Activated T-cell treated with anti-CD3 and anti-CD28 coated beads, Interleukin-2, amount 50 U/mL, for 24 hours (primary cell): ENCODE results near the gene RPS4Y2.

Experiments
- DNase-seq: peaks from one replicate; pipeline ENCODE4 v3.0.0-alpha.2; 2020
- H3K27ac Mint-ChIP-seq: 2 replicates; pipeline ENCODE4 v1.8.0; 2020; ENCODE audit warnings: mild to moderate bottlenecking, mixed read lengths
- H3K27me3 Mint-ChIP-seq: 2 replicates; pipeline ENCODE4 v1.8.0; 2020; ENCODE audit warnings: mixed read lengths
- H3K36me3 Mint-ChIP-seq: 2 replicates; pipeline ENCODE4 v1.8.0; 2020; ENCODE audit warnings: low read depth, mixed read lengths
- H3K4me1 Mint-ChIP-seq: 2 replicates; pipeline ENCODE4 v1.8.0; 2020; ENCODE audit warnings: low read depth, mixed read lengths
- H3K4me3 Mint-ChIP-seq: 2 replicates; pipeline ENCODE4 v1.8.0; 2020; ENCODE audit warnings: mild to moderate bottlenecking, moderate library complexity, mixed read lengths
- H3K9me3 Mint-ChIP-seq: 2 replicates; pipeline ENCODE4 v1.8.0; 2020; ENCODE audit warnings: mixed read lengths

Gene RPS4Y2

DNA sequence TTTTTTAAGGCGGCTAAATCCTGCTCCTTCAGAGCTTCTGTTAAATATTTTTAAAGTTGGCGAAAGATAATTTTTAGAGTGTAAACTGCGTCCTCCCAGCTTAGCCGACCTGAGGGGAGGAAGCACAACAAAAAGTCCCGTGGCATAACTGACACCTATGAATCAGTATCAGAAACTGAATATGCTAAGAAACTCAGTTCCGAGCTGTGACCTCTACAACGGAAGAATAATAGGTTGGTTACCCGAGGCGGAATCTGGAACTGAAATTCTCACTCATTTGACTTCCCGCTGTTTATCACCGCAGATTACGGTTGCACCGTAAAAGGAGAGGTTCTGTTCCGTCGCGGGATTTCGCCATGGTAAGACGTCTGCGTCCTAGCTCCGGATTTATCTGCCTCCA lies at the start of gene RPS4Y2:
TSS of gene RPS4Y2 (plus strand) at position 301 of the 400 bp plus-strand sequence. CDS start at position 357, 56 bp downstream.
- Mint-ChIP-seq H3K27me3 (no peaks in the 10 kb centered on the region), H3K27ac (no peak within 1 kb of the TSS), H3K4me1 (no peaks in the 10 kb centered on the region), H3K4me3 (no peak within 1 kb of the TSS), H3K36me3 (no peaks in the 10 kb centered on the region), H3K9me3 (no peaks in the 10 kb centered on the region)
- DNase-seq, result no peak

DNA sequence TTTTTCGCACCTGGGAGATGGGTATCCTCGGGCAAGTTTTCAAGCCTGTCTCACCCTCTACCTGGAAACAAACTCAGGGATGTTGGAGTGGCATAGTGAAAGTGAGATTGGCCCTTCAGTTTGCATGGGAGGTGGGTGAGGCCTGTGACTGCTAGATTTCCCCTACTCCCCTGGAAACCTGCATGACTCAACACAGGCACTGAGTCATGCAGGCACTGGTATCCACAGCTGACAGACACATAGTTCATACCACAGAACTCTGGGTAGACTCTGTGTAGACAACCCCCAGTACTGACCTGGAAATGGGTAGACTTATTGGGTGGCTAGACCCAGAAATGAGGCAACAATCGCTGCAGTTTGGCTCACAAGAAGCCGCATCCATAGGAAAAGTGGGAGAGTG lies 41.5 kb upstream of the RPS4Y2 start:
- no peaks in the 10 kb centered on the region for H3K9me3 Mint-ChIP-seq
- H3K27ac Mint-ChIP-seq, result no peak overlapping the region
- no peak overlapping the region for H3K4me3 Mint-ChIP-seq
- H3K27me3 Mint-ChIP-seq, result no peaks in the 10 kb centered on the region
- H3K36me3 Mint-ChIP-seq, result no peaks in the 10 kb centered on the region
- DNase-seq, result no peak
- H3K4me1 Mint-ChIP-seq, result no peaks in the 10 kb centered on the region

DNA sequence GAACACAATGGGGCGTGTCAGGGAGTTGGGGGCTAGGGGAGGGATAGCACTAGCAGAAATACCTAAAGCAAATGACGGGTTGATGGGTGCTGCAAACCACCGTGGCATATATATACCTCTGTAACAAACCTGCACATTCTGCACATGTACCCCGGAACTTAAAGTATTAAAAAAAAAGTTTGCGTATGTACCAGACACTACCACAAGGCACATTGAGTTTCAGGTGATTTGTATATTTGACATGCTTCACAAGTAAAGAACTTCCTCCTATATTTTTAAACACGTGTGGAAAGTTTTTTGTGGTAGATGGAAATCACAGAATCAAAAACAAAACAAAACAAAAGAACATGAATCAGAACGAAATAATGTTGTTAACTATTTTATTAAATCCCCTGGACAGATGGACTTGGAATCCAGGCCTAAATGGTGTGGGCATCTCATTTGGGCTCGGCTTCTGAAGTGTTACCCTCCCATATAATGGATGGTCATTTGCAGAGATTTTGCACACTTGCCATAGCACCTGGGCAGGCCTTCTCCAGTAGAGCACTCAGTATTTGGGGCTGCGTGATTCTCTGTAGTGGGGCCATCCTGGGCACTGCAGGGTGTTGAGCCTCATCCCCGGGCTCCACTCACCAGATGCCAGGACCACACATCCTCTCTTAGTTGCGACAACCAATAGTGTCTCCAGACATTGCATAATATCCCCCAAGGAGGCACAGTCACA lies 29.6 kb upstream of the RPS4Y2 start:
- Mint-ChIP-seq H3K9me3 (no peaks in the 10 kb centered on the region), H3K27ac (no peak overlapping the region), H3K36me3 (no peaks in the 10 kb centered on the region), H3K27me3 (no peaks in the 10 kb centered on the region), H3K4me1 (no peaks in the 10 kb centered on the region), H3K4me3 (no peak overlapping the region)
- no peak for DNase-seq

DNA sequence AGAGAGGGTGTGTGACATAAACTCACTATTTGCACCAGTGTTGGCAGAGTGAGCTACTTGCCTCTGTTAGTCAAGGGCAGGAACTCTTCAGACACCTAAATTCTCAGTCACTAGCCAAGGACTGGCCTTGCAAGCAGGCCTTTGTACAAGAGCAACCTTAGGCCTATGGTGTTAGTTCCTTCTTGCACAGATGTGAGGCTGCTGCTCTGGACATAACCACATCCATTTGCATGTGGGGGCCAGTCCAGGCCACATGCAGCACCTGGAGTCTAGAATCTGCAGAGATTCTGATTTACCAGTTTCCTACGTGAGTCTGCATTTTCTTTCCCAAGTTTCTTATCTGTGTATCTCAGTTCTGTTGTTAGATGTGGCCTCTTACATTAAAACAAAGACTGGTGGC lies 20.7 kb upstream of the RPS4Y2 start:
- no peaks in the 10 kb centered on the region for H3K27me3 Mint-ChIP-seq
- H3K36me3 Mint-ChIP-seq, result no peaks in the 10 kb centered on the region
- H3K27ac Mint-ChIP-seq, result no peak overlapping the region
- no peak overlapping the region for H3K4me3 Mint-ChIP-seq
- DNase-seq, result no peak
- no peaks in the 10 kb centered on the region for H3K4me1 Mint-ChIP-seq
- no peaks in the 10 kb centered on the region for H3K9me3 Mint-ChIP-seq

DNA sequence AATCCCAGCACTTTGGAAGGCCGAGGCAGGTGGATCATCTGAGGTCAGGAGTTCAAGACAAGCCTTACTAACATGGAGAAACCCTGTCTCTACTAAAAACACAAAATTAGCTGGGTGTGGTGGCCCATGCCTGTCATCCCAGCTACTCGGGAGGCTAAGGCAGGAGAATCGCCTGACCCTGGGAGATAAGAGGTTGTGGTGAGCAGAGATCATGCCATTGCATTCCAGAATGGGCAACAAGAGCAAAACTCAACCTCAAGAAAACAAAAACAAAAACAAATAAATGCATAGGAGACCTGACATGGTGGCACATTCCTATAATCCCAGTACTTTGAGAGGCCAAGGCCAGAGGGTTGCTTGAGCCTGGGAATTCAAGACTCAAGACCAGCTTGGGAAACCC lies 16.1 kb upstream of the RPS4Y2 start:
- H3K27ac Mint-ChIP-seq, result no peak overlapping the region

DNA sequence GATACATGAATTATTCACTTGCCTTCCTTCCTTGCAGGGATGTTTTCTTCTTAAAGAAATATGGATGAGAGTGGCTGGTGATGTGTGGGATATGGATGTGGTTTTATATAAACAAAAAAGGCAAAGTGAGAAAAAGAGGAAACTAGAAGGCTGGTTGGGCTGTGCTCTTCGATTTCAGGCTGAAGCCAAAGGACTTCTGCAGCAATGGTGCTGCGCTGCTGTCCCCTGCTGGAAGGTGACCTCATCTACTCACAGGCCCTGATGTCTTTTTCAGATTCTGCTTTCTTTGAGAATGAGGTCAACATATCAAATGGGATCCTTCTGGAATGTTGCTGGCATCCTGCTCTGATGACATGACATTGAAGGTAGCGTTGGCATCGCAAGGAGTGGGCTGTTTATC lies 15.3 kb upstream of the RPS4Y2 start:
- no peak for DNase-seq
- Mint-ChIP-seq H3K27me3 (no peaks in the 10 kb centered on the region), H3K36me3 (no peaks in the 10 kb centered on the region), H3K4me1 (no peaks in the 10 kb centered on the region), H3K4me3 (no peak overlapping the region), H3K27ac (no peak overlapping the region), H3K9me3 (no peaks in the 10 kb centered on the region)

More for the DNA sequence above, 16.1 kb upstream of the RPS4Y2 start:
- Mint-ChIP-seq H3K27me3 (no peaks in the 10 kb centered on the region), H3K9me3 (no peaks in the 10 kb centered on the region), H3K4me1 (no peaks in the 10 kb centered on the region), H3K36me3 (no peaks in the 10 kb centered on the region), H3K4me3 (no peak overlapping the region)
- DNase-seq, result no peak

DNA sequence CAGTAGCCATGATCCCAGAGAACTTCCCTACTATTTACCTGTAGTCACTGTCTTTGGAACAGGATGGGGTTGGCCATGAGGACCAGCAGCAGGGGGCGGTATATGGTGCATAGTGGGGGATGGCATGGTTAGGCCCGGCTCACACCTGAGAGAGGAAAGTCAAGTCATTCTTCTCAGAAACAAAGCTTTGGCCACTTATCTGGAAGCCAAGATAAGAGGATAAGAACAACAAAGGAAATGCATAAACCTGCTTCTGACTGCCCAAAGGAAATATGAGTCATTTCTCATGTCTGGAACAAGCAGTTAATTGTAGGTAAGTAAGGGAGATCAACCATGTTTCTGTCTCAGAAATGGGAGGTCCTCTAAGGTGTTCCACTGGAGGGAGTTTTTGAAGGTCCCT lies 10.8 kb upstream of the RPS4Y2 start:
- DNase-seq, result no peak
- Mint-ChIP-seq H3K27ac (no peak overlapping the region), H3K27me3 (no peaks in the 10 kb centered on the region), H3K9me3 (no peaks in the 10 kb centered on the region), H3K4me1 (no peaks in the 10 kb centered on the region), H3K4me3 (no peak overlapping the region), H3K36me3 (no peaks in the 10 kb centered on the region)

DNA sequence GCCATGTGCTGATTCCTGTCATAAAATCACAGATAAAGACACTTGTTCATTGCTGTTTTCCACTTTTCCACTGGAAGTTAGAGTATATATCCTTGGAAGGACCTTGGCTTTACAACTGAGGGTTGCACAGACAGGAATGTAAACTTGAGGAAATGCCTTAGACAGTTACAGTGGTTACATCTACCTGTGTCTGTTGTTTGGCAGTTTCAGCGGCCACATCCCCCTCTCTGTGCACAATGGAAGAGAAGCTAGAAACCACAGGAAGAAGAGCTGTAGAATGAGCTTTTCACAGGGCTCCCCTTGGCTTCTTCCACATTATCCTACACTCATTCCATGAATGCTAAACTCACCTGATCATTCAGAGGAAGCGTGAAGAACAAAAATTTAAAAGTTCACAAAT lies 9.0 kb upstream of the RPS4Y2 start:
- Mint-ChIP-seq H3K9me3 (no peaks in the 10 kb centered on the region), H3K36me3 (no peaks in the 10 kb centered on the region), H3K27me3 (no peaks in the 10 kb centered on the region), H3K4me1 (no peaks in the 10 kb centered on the region), H3K4me3 (no peak overlapping the region), H3K27ac (no peak overlapping the region)
- DNase-seq, result no peak

DNA sequence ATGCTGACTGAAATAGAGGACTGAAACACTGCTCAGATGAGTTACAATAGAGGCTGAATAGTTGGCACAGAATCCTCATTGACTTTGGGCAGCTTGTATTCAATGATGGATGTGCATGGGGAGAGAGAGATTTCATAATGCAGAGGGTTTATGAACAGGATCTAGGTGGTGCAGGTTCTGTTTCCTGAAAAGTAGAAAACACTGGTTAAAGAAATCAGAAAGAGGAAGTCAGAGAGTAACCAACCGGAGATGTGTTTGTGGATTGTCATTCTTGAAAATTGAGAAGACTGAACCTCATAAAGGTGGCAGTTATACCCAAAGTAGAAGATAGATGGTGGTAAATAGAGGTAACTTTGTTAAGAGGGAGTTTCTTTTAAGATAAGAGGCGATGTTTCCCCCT lies 8.0 kb downstream of the RPS4Y2 start:
- H3K4me1 Mint-ChIP-seq, result no peaks in the 10 kb centered on the region
- no peak for DNase-seq

DNA sequence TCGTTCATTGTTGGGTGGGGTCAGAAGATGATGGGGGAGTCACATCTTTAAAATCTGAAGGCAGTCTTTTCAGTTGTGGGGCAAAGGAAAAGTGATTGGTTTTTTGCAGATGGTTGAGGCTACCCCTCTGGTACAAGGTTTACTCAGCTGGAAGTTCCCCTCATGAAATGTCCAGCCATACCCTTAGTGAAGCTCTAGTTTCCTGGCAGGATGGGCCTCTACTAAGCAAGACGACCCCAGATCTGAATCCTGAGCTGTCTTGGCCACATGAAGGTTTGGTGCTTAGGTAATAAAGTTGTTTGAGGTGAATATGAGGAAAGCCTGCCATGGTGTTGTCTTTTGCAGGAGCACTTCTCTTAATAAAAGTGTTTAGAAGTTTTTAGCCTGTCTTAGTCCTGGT lies 9.2 kb downstream of the RPS4Y2 start:
- Mint-ChIP-seq H3K4me3 (no peak overlapping the region), H3K9me3 (no peaks in the 10 kb centered on the region), H3K27ac (no peak overlapping the region), H3K27me3 (no peaks in the 10 kb centered on the region), H3K4me1 (no peaks in the 10 kb centered on the region), H3K36me3 (no peaks in the 10 kb centered on the region)
- DNase-seq, result no peak

More for the DNA sequence above, 8.0 kb downstream of the RPS4Y2 start:
- Mint-ChIP-seq H3K9me3 (no peaks in the 10 kb centered on the region), H3K27me3 (no peaks in the 10 kb centered on the region), H3K27ac (no peak overlapping the region), H3K36me3 (no peaks in the 10 kb centered on the region), H3K4me3 (no peak overlapping the region)

DNA sequence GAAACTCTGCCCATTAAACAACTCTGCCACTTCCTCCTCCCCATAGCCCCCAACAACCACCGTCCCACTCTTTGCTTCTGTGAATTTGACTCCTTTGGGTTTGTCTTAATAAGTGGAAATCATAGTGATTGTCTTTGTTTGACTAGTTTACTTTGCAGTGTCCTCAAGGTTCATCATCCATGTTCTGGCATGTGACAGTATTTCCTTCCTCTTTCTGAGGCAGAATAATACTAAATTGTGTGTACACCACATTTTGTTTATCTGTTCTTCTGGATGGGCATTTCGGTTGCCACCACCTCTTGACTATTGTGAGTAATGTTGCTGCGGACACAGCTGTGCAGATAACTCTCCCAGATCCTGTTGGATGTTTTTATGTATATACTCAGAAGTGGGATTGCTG lies 14.8 kb downstream of the RPS4Y2 start:
- H3K36me3 Mint-ChIP-seq, result no peaks in the 10 kb centered on the region
- no peaks in the 10 kb centered on the region for H3K4me1 Mint-ChIP-seq
- no peaks in the 10 kb centered on the region for H3K27me3 Mint-ChIP-seq
- no peak overlapping the region for H3K27ac Mint-ChIP-seq
- no peak overlapping the region for H3K4me3 Mint-ChIP-seq
- DNase-seq, result no peak
- no peaks in the 10 kb centered on the region for H3K9me3 Mint-ChIP-seq

DNA sequence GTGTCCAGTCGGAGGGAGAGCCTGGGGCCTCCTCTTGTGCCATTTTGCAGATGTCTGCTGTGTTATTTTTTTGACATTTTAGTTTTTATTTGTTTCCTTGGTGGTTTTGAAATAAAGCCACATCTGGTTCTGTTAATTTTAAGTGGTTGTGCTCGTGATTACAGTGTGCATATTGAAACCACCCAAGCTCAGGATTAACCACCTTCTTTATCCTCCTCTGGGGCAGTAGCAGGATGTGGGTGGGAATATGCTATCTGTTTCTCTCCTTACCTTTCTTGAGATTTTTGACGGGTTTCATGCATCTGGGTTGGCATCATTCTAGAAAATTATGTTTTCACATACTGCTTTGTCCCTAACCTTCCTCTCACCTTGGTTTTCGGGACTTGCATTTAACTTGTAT lies 20.2 kb downstream of the RPS4Y2 start:
- H3K9me3 Mint-ChIP-seq, result no peaks in the 10 kb centered on the region
- H3K27me3 Mint-ChIP-seq, result no peaks in the 10 kb centered on the region
- H3K4me1 Mint-ChIP-seq, result no peaks in the 10 kb centered on the region
- no peaks in the 10 kb centered on the region for H3K36me3 Mint-ChIP-seq
- no peak for DNase-seq
- H3K4me3 Mint-ChIP-seq, result no peak overlapping the region
- no peak overlapping the region for H3K27ac Mint-ChIP-seq

DNA sequence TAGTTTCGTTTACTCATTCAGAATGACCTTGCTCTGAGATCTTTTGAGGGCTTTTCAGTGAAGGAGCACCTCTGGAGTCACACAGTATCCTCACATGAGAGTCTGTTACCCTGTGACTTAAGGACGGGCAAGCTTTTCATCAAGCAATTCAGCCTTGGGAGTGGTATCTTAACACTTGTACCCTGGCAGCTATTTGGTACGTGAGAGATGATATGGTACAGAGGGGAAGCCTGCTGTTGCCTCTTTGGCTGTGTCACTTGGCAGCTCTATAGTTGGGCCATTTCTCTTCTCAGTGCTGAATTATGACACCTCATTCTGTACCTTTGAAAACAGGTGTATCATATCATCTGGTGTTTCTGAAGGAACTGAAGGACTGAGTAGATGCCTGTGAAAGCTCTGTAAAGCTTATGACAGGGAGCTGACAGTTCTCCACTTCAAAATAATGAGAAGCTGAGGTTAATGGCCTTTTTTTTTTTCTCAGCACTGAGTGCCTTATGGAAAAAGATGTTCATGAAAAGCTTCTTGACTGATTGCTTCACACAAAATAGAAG lies 24.3 kb downstream of the RPS4Y2 start:
- H3K4me1 Mint-ChIP-seq, result no peaks in the 10 kb centered on the region
- no peaks in the 10 kb centered on the region for H3K27me3 Mint-ChIP-seq
- no peak overlapping the region for H3K4me3 Mint-ChIP-seq
- no peak overlapping the region for H3K27ac Mint-ChIP-seq
- no peaks in the 10 kb centered on the region for H3K36me3 Mint-ChIP-seq
- DNase-seq, result no peak
- H3K9me3 Mint-ChIP-seq, result no peaks in the 10 kb centered on the region

DNA sequence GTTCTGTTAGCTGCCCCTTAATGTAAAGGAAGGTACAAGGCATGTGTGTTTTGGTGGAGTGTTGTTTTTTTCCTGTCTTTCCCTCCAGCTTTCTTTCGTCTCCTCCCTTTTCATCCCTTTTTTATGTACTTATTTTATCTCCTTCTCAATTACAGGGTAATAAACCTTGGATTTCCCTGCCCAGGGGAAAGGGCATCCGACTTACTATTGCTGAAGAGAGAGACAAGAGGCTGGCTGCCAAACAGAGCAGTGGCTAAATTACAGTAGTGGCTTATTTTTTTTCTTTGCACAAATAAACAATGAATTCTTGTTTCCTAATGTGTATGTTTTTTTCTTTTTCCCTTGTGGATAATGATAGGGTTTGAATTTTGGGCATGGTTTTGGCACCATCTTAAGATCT lies 24.9 kb downstream of the RPS4Y2 start:
- Mint-ChIP-seq H3K9me3 (no peaks in the 10 kb centered on the region), H3K27me3 (no peaks in the 10 kb centered on the region), H3K4me1 (no peaks in the 10 kb centered on the region), H3K36me3 (no peaks in the 10 kb centered on the region), H3K4me3 (no peak overlapping the region), H3K27ac (no peak overlapping the region)
- DNase-seq, result no peak

DNA sequence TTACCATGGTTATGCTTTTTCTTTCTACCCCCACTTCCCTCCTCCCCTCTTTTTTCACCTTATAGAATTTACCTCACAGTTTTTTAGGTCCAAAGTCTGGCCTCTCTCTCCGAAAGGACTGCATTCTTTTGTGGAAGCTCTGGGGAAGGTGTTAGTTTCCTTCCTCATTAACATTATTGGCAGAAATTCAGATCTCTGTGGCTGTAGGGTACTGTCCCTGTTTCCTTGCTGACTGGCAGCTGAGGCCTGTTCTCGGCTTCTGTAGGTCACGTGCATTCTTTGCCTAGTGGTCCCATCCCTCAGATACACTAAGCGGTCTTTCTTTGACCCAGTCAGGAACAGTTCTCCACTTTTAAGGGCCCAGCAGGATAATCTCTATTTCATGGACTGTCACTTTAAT lies 25.5 kb downstream of the RPS4Y2 start:
- no peak for DNase-seq
- Mint-ChIP-seq H3K27me3 (no peaks in the 10 kb centered on the region), H3K27ac (no peak overlapping the region), H3K4me1 (no peaks in the 10 kb centered on the region), H3K4me3 (no peak overlapping the region), H3K36me3 (no peaks in the 10 kb centered on the region), H3K9me3 (no peaks in the 10 kb centered on the region)

DNA sequence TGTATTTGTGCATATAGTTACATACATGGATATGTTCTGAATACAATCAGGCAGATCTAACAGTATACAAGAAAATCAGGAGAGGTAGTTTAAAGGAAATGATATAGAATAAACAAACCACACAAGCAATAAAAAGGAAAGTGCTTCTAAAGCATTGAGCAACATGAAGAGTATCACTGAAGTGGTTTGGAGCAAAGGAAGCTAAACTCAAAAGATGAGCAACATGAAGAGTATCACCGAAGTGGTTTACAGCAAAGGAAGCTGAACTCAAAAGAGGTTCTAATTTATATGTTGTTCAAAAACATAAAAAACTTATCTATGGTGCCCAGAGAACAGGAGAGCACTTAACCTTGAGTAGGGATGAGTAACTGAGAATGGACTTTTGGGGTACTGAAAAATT lies 29.1 kb downstream of the RPS4Y2 start:
- no peaks in the 10 kb centered on the region for H3K4me1 Mint-ChIP-seq
- H3K9me3 Mint-ChIP-seq, result no peaks in the 10 kb centered on the region
- no peak for DNase-seq
- no peak overlapping the region for H3K4me3 Mint-ChIP-seq
- no peaks in the 10 kb centered on the region for H3K27me3 Mint-ChIP-seq
- no peak overlapping the region for H3K27ac Mint-ChIP-seq
- no peaks in the 10 kb centered on the region for H3K36me3 Mint-ChIP-seq
